Measurements from ENCODE around the gene OR2G3.

Gene OR2G3

GRCh38 chr1:247605286-247605685, at the start of gene OR2G3:
OR2G3 (plus strand) TSS chr1:247605586; CDS start chr1:247605586, 0 bp downstream.
- DNase-seq, result no peak

GRCh38 chr1:247557926-247558674, 47.3 kb upstream of the OR2G3 start:
- no peak for DNase-seq

GRCh38 chr1:247561711-247562110, 43.7 kb upstream of the OR2G3 start:
- DNase-seq, result no peak

GRCh38 chr1:247562198-247562597, 43.2 kb upstream of the OR2G3 start:
- no peak for DNase-seq

GRCh38 chr1:247574236-247574635, 31.1 kb upstream of the OR2G3 start:
- no peak for DNase-seq

- DNase-seq, result no peak
Measured at GRCh38 chr1:247574664-247575063, 30.7 kb upstream of the OR2G3 start.

- peak; percentile 1 to 13 for DNase-seq
Measured at GRCh38 chr1:247576514-247576913, 28.9 kb upstream of the OR2G3 start.

- no peak for DNase-seq
Measured at GRCh38 chr1:247578946-247579460, 26.4 kb upstream of the OR2G3 start.

GRCh38 chr1:247588060-247588459, 17.3 kb upstream of the OR2G3 start, which contains the start of gene OR2G2:
OR2G2 (plus strand) TSS chr1:247588360; CDS start chr1:247588360, 0 bp downstream.
- DNase-seq, result no peak

- DNase-seq, result no peak
Measured at GRCh38 chr1:247613405-247613804, 8.0 kb downstream of the OR2G3 start.

- DNase-seq, result no peak
Measured at GRCh38 chr1:247614625-247615024, 9.2 kb downstream of the OR2G3 start.

GRCh38 chr1:247627951-247628350, 22.6 kb downstream of the OR2G3 start:
- DNase-seq, result no peak

GRCh38 chr1:247638011-247638410, 32.6 kb downstream of the OR2G3 start:
- DNase-seq, result no peak

- DNase-seq, result no peak
Measured at GRCh38 chr1:247638781-247639180, 33.4 kb downstream of the OR2G3 start.

- DNase-seq, result peak in 1 of 2 experiments; percentile 8
Measured at GRCh38 chr1:247639381-247639981, 34.1 kb downstream of the OR2G3 start.

GRCh38 chr1:247642742-247643141, 37.4 kb downstream of the OR2G3 start:
- no peak for DNase-seq

GRCh38 chr1:247646867-247647266, 41.5 kb downstream of the OR2G3 start:
- DNase-seq, result no peak

GRCh38 chr1:247647864-247648263, 42.5 kb downstream of the OR2G3 start:
- no peak for DNase-seq

GRCh38 chr1:247653040-247653439, 47.7 kb downstream of the OR2G3 start:
- DNase-seq, result no peak

Measured in NCI-H524 (cell line).